ENCODE measurements around the gene PROX1.

Gene PROX1

DNA sequence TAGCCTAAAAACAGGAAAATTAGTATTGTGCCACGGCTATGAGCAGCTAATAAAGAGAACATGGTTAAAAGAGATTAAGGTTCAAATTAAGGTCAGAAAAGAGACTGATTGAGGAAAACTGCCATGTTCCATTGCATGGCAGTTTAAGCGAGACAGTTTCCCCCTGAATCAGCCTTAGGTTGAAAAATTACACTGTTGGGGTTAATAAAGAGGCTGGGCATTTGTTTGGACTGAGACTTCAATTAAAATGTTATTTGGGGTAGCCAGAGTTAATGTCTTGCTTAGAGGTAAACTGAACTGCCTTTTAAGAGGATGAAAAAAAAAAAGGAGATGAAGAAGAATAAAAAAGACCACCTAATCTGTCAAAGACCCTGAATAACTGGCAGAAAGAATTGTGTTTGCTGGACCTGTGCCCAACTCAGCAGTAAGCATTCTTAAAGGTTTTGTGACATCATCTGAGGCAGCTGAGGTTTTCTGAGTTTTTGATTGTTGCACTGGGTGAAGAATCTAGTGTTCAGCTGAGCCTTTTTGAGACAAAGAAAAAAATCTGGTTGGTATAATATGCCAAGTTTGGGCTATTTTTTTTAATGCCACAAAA, 17.7 kb upstream of the PROX1 start:
- no peak for DNase-seq (ENCODE audit: low spot score)
- TF ChIP-seq, protein P1, sequence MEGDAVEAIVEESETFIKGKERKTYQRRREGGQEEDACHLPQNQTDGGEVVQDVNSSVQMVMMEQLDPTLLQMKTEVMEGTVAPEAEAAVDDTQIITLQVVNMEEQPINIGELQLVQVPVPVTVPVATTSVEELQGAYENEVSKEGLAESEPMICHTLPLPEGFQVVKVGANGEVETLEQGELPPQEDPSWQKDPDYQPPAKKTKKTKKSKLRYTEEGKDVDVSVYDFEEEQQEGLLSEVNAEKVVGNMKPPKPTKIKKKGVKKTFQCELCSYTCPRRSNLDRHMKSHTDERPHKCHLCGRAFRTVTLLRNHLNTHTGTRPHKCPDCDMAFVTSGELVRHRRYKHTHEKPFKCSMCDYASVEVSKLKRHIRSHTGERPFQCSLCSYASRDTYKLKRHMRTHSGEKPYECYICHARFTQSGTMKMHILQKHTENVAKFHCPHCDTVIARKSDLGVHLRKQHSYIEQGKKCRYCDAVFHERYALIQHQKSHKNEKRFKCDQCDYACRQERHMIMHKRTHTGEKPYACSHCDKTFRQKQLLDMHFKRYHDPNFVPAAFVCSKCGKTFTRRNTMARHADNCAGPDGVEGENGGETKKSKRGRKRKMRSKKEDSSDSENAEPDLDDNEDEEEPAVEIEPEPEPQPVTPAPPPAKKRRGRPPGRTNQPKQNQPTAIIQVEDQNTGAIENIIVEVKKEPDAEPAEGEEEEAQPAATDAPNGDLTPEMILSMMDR (IDR thresholded peaks at IDR 0.05) = no peak
- H3K4me3 ChIP-seq = no peak overlapping the region
- no peak overlapping the region for H3K27ac ChIP-seq

DNA sequence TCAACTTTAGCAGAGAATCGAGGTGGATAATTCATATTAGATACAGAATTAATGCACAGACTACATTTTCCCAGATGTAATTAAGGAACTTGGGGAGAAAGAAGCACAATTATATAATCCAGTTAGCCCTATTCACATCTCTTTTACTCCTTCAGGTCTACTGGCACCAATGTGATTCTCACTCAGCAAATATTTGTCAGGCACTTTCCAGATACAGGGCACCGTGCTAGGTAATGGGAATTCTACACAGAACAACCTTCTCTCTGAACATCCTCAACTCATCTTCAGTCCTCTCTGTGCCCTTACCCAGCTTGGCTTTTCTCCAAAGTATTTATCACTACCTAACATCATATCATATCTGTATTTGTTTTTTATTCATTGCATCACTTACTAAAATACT, 15.6 kb upstream of the PROX1 start:
- Histone ChIP-seq H3K27ac (no peak overlapping the region), H3K4me3 (no peak overlapping the region)
- no peak for DNase-seq (ENCODE audit: low spot score)
- TF ChIP-seq, protein P1 (IDR thresholded peaks at IDR 0.05) = no peak

DNA sequence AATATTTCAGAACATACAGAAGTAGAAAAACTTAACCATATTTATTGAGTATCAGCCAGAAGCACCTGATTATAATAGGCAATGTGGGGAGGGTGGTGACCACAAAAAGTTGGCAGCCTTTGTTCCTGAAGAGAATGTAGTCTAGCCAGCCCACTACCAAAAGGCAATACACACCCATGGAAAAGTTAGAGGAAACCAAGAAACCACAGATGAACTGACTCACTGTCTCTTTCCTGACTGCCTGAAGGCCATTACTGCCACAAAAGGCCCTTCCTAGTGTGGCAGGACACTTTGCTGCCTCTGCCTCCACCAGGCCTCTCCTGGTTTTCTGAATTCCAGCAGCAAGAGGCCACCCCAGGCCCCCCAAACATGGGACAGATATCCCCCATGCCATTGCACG, 14.6 kb upstream of the PROX1 start:
- Histone ChIP-seq H3K27ac (no peak overlapping the region), H3K4me3 (no peak overlapping the region)
- DNase-seq (ENCODE audit: low spot score) = no peak
- TF ChIP-seq, protein P1 (IDR thresholded peaks at IDR 0.05) = no peak

DNA sequence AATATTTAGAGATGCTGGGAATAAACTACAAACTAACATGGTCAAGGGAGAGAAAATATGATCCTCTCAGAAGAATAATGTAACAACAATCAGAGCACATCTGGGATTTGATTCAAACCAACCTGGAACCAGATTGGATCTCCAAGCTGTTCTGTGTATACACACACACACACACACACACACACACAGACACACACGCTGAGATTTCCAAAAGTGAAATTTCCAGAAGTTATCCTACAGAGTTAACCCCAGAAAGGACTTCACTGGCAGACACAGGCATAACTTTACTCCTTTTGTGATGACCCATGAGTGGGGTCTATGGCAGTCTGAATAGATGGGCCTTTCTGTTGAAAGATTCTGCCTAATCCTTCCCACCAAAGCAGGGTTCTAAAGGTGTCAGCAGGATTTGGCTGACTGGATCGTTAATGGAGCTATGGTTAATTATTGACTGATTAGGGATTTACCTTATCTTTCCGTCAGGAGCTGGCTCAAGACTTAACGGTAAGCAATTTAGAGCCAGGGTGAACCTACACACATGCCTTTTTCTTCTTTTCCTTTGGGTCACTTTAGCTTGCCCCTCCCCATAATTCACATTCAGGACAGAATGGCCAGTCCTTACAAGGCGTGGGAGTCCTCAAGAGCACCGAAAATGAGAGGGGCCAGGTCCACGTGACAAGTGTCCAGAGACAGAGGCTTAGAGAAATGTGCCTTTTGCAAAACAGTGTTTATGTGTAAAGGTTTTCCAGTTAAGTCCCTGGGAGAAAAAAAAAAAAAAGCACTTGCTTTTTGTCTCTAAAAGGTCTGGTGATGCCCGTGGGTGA, 10.9 kb upstream of the PROX1 start:
- Histone ChIP-seq H3K27ac (no peak overlapping the region), H3K4me3 (no peak overlapping the region)
- TF ChIP-seq, protein P1 (IDR thresholded peaks at IDR 0.05) = no peak
- DNase-seq (ENCODE audit: low spot score) = no peak

DNA sequence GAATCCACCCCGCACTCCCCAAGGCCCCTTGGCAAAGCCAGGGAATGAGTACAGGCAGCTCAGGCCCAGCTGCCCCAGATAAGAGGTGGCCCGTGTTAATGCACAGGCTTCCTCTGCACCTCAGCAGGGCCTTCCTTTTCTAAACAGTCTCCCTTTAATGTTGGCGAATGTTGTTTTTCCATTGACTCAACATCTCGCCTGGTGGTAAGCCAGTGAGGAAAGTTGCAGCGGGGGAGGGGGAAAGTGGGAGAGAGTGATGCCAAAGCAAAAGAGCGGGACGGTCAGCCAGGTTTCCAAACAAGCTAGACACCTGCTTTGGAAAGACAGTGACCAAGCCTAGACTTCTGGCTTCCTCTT, 10.3 kb upstream of the PROX1 start:
- TF ChIP-seq, protein P1 (IDR thresholded peaks at IDR 0.05) = no peak
- Histone ChIP-seq H3K4me3 (no peak overlapping the region), H3K27ac (no peak overlapping the region)
- no peak for DNase-seq (ENCODE audit: low spot score)

DNA sequence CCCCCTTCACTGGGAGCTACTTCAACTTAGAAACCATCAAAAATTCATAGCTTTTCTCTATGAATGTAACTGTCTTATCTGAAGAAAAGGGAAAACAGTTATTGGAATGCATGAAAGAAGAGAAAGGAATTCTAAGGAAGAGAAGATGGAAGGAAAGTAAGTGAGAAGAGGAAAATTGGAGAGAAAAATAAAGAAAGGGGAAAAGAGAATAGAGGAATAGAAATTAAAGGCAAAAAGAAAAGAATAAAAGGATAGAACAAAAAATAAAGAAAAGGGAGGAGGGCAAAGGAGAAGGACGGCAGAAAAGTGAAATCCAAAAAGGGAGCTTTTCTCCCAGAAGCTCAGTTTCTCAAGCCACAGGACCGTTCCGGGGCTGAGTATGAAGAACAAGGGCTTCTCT, 9.9 kb upstream of the PROX1 start:
- H3K4me3 ChIP-seq = no peak overlapping the region
- DNase-seq (ENCODE audit: low spot score) = no peak
- TF ChIP-seq, protein P1 (IDR thresholded peaks at IDR 0.05) = no peak
- H3K27ac ChIP-seq = no peak overlapping the region
